ENCODE measurements around the gene NBPF11.
"Not testable (repeated sequence)": the region's sequence is repeated elsewhere in the genome, so short reads cannot be mapped to it uniquely, and the experiment has no call there.

Gene NBPF11

GRCh38 chr1:148151911-148152656 is at the start of gene NBPF11:
TSS of gene NBPF11 (minus strand) at chr1:148152281. CDS start at chr1:148127003, 25,278 bp downstream.
- DNase-seq, result not testable (repeated sequence)

GRCh38 chr1:148197396-148197795 is 45.3 kb upstream of the NBPF11 start:
- DNase-seq, result not testable (repeated sequence)

- not testable (repeated sequence) for DNase-seq
Measured at GRCh38 chr1:148196949-148197348, 44.9 kb upstream of the NBPF11 start.

- DNase-seq, result not testable (repeated sequence)
Measured at GRCh38 chr1:148195115-148195514, 43.0 kb upstream of the NBPF11 start.

- not testable (repeated sequence) for DNase-seq
Measured at GRCh38 chr1:148188768-148189167, 36.7 kb upstream of the NBPF11 start.

- not testable (repeated sequence) for DNase-seq
Measured at GRCh38 chr1:148178682-148179081, 26.6 kb upstream of the NBPF11 start.

GRCh38 chr1:148175414-148175813 is 23.3 kb upstream of the NBPF11 start:
- DNase-seq, result not testable (repeated sequence)

- DNase-seq, result not testable (repeated sequence)
Measured at GRCh38 chr1:148171995-148172394, 19.9 kb upstream of the NBPF11 start.

- DNase-seq, result no peak
Measured at GRCh38 chr1:148166558-148167492, 14.7 kb upstream of the NBPF11 start.

- no peak for DNase-seq
Measured at GRCh38 chr1:148162363-148162762, 10.3 kb upstream of the NBPF11 start.

- peak; percentile 2 for DNase-seq
Measured at GRCh38 chr1:148161053-148161901, 9.2 kb upstream of the NBPF11 start.

GRCh38 chr1:148160343-148161052 is 8.4 kb upstream of the NBPF11 start:
- peak; percentile 4 for DNase-seq

GRCh38 chr1:148160048-148160342 is 7.9 kb upstream of the NBPF11 start:
- DNase-seq, result peak; percentile 9

- DNase-seq, result no peak
Measured at GRCh38 chr1:148158341-148159003, 6.4 kb upstream of the NBPF11 start.

GRCh38 chr1:148157803-148158202 is 5.7 kb upstream of the NBPF11 start:
- not testable (repeated sequence) for DNase-seq

- not testable (repeated sequence) for DNase-seq
Measured at GRCh38 chr1:148155494-148156275, 3.6 kb upstream of the NBPF11 start.

GRCh38 chr1:148152795-148153194 is 714 bp upstream of the NBPF11 start:
- DNase-seq, result not testable (repeated sequence)

GRCh38 chr1:148151371-148151819 is 686 bp downstream of the NBPF11 start:
- DNase-seq, result peak; percentile 15

GRCh38 chr1:148150945-148151344 is 1.1 kb downstream of the NBPF11 start:
- not testable (repeated sequence) for DNase-seq

- not testable (repeated sequence) for DNase-seq
Measured at GRCh38 chr1:148150014-148150413, 2.1 kb downstream of the NBPF11 start.
